Stimulated activated effector memory CD8-positive, alpha-beta T cell treated with anti-CD3 and anti-CD28 coated beads, Interleukin-12 subunit alpha, Interleukin-12 subunit beta, amount 100 ng/mL, for 72 hours (primary cell): ENCODE results near the gene CDKN2B.

ENCODE experiments used
- ATAC-seq: fragments of 150-1000 bp; cut with Tn5 transposase; 2 replicates; pipeline ENCODE4 v1.10.0; 2021
- DNase-seq, 2 donors: peaks; one replicate each; pipeline ENCODE4 v3.0.0; 2021 to 2022; ENCODE audit warnings: low spot score in 2 of 2
- H3K27ac Mint-ChIP-seq: one replicate; pipeline ENCODE4 v1.8.0; 2022; ENCODE audit warnings: mild to moderate bottlenecking, mixed read lengths
- H3K36me3 Mint-ChIP-seq: one replicate; pipeline ENCODE4 v1.8.0; 2022; ENCODE audit warnings: mild to moderate bottlenecking, mixed read lengths
- H3K4me1 Mint-ChIP-seq: one replicate; pipeline ENCODE4 v1.8.0; 2022; ENCODE audit warnings: mixed read lengths
- H3K4me3 Mint-ChIP-seq: one replicate; pipeline ENCODE4 v1.8.0; 2022; ENCODE audit warnings: mild to moderate bottlenecking, mixed read lengths
- H3K9me3 Mint-ChIP-seq: one replicate; pipeline ENCODE4 v1.8.0; 2022; ENCODE audit warnings: mixed read lengths

CDKN2B gene

DNA sequence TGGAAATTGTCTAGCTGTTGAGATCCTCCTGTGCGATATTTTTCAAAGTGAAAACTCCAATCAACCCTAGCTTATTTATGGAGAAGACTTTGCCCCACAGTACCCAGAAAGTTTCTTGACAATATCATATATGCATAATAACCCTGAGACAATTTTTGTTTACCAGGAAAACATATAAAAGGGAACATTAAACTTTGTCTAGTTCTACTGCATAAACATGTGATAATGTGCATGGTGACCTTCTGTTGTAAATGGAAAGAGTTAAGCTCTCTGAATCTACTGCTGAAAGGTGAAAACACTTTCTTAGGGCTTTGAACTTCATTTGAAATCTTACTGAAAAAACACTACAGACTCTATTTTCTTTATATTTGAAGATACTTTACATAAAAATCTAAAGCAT lies 32.2 kb upstream of the CDKN2B start:
- no peak overlapping the region for H3K27ac Mint-ChIP-seq
- DNase-seq (no peak), ATAC-seq (no peak)
- no peak overlapping the region for H3K4me3 Mint-ChIP-seq
- peaks cover 7% of the 10 kb centered on the region for H3K4me1 Mint-ChIP-seq
- no peaks in the 10 kb centered on the region for H3K36me3 Mint-ChIP-seq
- no peaks in the 10 kb centered on the region for H3K9me3 Mint-ChIP-seq

DNA sequence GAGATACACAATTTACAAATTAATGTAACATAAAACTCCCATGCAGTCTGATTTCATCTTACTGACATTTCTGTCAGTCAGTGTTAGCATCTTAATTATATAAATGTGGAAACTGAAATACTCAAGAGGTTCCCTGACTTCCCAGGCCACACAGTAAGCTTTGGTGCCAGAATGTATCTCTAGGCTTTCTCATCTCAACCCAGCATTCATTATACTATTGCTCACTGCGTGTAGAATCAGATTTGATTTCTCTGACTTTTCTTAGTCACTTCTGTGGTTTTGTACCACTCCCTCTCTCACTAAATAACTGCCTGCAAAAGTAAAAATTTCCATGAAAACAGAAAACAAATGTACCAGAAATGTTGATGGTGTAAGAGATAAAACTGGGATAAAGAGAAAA lies 31.7 kb upstream of the CDKN2B start:
- Mint-ChIP-seq H3K4me3 (no peak overlapping the region), H3K27ac (peak overlapping the region; percentile 6), H3K4me1 (peaks cover 7% of the 10 kb centered on the region), H3K9me3 (no peaks in the 10 kb centered on the region), H3K36me3 (no peaks in the 10 kb centered on the region)
- ATAC-seq (peak; percentile 92), DNase-seq (no peak)

- Mint-ChIP-seq H3K36me3 (no peaks in the 10 kb centered on the region), H3K9me3 (no peaks in the 10 kb centered on the region), H3K4me3 (no peak overlapping the region), H3K27ac (no peak overlapping the region), H3K4me1 (peaks cover 7% of the 10 kb centered on the region)
- DNase-seq = no peak
- no peak for ATAC-seq
Observed at GRCh38 chr9:22039258-22039657, 30.2 kb upstream of the CDKN2B start.

- Mint-ChIP-seq H3K27ac (no peak overlapping the region), H3K4me3 (no peak overlapping the region), H3K9me3 (no peaks in the 10 kb centered on the region), H3K4me1 (peaks cover 7% of the 10 kb centered on the region), H3K36me3 (no peaks in the 10 kb centered on the region)
- DNase-seq (no peak), ATAC-seq (no peak)
Observed at GRCh38 chr9:22037954-22038690, 29.0 kb upstream of the CDKN2B start.

- no peaks in the 10 kb centered on the region for H3K36me3 Mint-ChIP-seq
- H3K4me1 Mint-ChIP-seq = peaks cover 7% of the 10 kb centered on the region
- no peak overlapping the region for H3K4me3 Mint-ChIP-seq
- H3K9me3 Mint-ChIP-seq = no peaks in the 10 kb centered on the region
- H3K27ac Mint-ChIP-seq = no peak overlapping the region
- ATAC-seq (no peak), DNase-seq (no peak)
Observed at GRCh38 chr9:22036866-22037626, 27.9 kb upstream of the CDKN2B start.

DNA sequence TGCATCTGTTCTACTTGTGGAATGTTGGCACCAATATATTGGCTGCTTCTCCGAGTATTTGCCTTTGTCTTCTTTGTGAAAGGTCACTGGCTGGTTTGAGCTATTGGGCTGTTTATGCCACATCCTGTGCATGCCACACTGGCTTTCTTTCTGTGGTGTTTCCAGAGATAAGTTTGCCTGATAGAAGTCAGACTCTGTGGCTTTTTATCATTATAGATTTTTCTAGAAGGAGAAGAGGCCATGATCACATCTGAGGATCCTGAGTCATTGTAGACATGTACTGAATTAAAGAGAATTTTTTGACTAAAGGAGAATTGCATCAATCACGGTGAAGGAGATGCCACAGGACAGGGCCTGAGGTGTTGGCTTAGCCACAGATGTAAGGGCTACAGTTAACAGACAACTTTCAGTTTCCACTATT lies 26.5 kb upstream of the CDKN2B start:
- Mint-ChIP-seq H3K27ac (no peak overlapping the region), H3K36me3 (no peaks in the 10 kb centered on the region), H3K4me1 (peaks cover under 1% of the 10 kb centered on the region), H3K4me3 (no peak overlapping the region), H3K9me3 (no peaks in the 10 kb centered on the region)
- DNase-seq (no peak), ATAC-seq (peak; percentile 77)

DNA sequence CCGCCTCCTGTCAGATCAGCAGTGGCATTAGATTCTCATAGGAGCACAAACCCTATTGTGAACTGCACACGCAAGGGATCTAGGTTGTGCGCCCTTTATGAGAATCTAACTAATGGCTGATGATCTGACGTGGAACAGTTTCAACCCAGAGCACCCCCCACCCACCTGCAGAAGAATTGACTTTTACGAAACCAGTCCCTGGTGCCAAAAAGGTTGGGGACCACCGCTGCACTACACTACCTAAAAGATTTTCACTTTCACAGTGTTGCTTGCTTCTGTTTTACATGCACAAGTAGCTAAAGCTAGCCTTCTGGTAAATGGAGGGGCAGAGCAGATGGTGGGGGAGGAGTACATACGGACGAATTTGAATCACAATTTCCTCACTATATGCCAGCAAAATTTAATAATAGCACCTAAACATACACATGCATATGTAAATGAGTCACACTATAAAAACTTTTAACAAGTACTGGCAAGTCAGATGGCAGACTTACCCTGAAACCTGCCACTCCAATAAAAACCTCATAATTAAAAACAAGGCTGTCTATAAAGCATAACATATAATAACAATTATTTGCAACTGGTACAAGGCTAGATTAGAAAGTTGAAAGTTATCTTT lies 24.0 kb upstream of the CDKN2B start:
- no peaks in the 10 kb centered on the region for H3K9me3 Mint-ChIP-seq
- H3K27ac Mint-ChIP-seq = no peak overlapping the region
- no peak for DNase-seq
- H3K4me3 Mint-ChIP-seq = no peak overlapping the region
- ATAC-seq = no peak
- H3K4me1 Mint-ChIP-seq = no peaks in the 10 kb centered on the region
- H3K36me3 Mint-ChIP-seq = no peaks in the 10 kb centered on the region

GRCh38 chr9:22031655-22032411 lies 22.7 kb upstream of the CDKN2B start:
- Mint-ChIP-seq H3K4me3 (no peak overlapping the region), H3K9me3 (no peaks in the 10 kb centered on the region), H3K27ac (no peak overlapping the region), H3K4me1 (no peaks in the 10 kb centered on the region), H3K36me3 (no peaks in the 10 kb centered on the region)
- DNase-seq (no peak), ATAC-seq (peak; percentile 72)

DNA sequence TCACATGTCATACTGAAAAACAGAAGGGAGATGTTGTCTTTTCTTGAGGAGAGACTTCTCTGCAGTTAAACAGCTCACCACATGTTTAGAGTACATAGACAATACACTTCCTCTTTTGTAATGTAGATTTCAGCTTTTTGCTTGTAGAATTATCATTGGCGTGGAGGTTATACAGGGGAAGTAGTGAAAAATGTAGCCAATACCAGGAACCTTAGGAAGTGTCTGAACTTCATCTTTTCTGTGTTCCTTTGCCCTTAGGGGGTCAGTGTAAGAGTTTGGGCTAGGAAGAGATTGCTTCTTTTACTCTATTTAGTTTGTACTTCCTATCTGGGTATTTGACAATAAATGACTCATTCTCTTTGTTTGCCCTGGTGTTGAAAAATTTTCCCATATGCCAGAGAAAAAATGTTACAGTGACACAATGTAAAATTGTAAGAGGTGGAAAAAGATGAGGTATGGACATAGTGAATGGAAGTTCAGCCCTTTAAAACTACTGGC lies 21.0 kb upstream of the CDKN2B start:
- ATAC-seq = no peak
- Mint-ChIP-seq H3K9me3 (no peaks in the 10 kb centered on the region), H3K4me1 (no peaks in the 10 kb centered on the region), H3K27ac (no peak overlapping the region), H3K36me3 (no peaks in the 10 kb centered on the region), H3K4me3 (no peak overlapping the region)
- DNase-seq = no peak

- DNase-seq (no peak), ATAC-seq (no peak)
- Mint-ChIP-seq H3K27ac (no peak overlapping the region), H3K4me3 (no peak overlapping the region), H3K36me3 (no peaks in the 10 kb centered on the region), H3K9me3 (no peaks in the 10 kb centered on the region), H3K4me1 (no peaks in the 10 kb centered on the region)
Observed at GRCh38 chr9:22029231-22029630, 20.1 kb upstream of the CDKN2B start.

GRCh38 chr9:22028394-22028793 lies 19.3 kb upstream of the CDKN2B start:
- Mint-ChIP-seq H3K9me3 (no peaks in the 10 kb centered on the region), H3K4me3 (no peak overlapping the region), H3K27ac (no peak overlapping the region), H3K4me1 (no peaks in the 10 kb centered on the region), H3K36me3 (no peaks in the 10 kb centered on the region)
- DNase-seq = no peak
- ATAC-seq = peak; percentile 62

DNA sequence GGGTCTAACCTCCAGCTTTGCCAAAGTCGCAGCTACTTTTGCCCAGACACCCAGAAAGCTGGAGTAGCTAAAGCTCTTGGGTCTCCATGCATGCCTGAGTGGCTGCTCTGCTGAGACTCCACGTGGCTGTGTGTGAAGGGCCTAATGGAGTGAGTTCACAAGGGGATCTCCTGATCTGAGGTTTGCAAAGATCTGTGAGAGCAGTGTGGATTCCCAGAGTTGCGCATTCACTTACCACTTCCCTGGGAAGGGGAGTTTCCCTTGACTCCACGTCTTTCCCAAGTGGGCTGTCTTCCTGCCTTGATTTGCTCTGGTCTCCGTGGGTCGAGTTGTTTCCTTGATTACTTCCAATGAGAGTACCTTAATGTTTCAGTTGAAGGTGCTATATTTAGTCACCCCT lies 17.6 kb upstream of the CDKN2B start:
- ATAC-seq (no peak), DNase-seq (no peak)
- H3K4me3 Mint-ChIP-seq = no peak overlapping the region
- H3K27ac Mint-ChIP-seq = no peak overlapping the region
- H3K9me3 Mint-ChIP-seq = no peaks in the 10 kb centered on the region
- H3K36me3 Mint-ChIP-seq = no peaks in the 10 kb centered on the region
- H3K4me1 Mint-ChIP-seq = peaks cover 4% of the 10 kb centered on the region

GRCh38 chr9:22022396-22022795 lies 13.3 kb upstream of the CDKN2B start:
- Mint-ChIP-seq H3K36me3 (no peaks in the 10 kb centered on the region), H3K27ac (no peak overlapping the region), H3K9me3 (no peaks in the 10 kb centered on the region), H3K4me3 (no peak overlapping the region), H3K4me1 (peaks cover 6% of the 10 kb centered on the region)
- DNase-seq (no peak), ATAC-seq (no peak)

DNA sequence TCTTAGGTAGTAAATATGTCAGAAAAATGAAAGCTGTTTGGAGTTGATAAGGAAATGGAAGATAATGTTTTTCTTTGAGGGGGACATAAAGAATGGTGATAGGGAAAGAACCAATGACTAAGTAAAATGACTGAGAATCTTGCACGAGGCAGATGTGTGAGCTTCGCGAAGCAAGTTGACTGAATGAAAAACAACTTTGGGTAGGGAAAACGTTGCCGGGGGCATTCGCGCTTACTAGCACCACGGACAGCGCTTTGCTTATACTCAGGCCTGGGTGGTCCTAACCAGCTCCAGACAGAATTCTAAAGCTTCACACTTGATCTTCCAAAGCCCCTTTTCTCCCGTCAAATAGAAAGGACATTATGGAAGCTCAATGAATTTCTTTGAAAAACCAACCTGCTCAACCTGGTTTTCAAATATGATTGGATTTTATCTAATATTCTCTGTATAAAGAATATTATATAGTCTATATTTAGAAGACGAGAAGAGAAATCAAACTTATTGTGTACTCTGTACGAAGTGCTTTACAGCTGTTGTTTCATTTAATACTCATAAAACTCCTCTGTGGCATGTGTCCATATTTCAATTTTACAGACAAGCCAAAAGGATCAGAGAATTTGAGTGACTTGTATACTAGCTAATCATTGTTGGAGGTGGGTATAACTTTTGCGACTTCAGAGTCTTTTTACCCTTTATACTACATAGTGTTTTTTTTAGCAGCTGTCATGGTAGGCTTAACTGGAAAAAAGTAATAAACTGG lies 1.9 kb upstream of the CDKN2B start:
- DNase-seq (no peak), ATAC-seq (no peak)
- no peak overlapping the region for H3K27ac Mint-ChIP-seq
- no peaks in the 10 kb centered on the region for H3K36me3 Mint-ChIP-seq
- H3K4me3 Mint-ChIP-seq = no peak overlapping the region
- H3K4me1 Mint-ChIP-seq = peaks cover 7% of the 10 kb centered on the region
- H3K9me3 Mint-ChIP-seq = no peaks in the 10 kb centered on the region

DNA sequence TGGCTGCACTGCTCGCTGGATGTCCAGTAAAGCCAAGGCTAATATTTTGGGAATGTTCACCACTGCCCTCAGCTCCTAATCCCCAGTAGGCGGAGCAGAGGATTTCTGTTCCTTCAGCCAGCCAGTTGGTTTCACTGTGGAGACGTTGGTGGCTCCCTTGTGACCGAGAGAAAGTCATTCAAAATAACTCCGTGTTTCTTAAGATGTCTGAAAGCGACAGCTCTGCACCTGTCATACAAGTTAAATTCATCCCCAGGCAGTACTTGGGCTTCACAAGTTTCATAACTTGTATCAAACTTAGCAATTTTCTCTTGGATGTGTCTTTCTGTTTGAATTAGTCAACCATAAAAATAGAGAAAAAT lies 382 bp upstream of the CDKN2B start:
- DNase-seq = no peak
- Mint-ChIP-seq H3K4me1 (peaks cover 15% of the 10 kb centered on the region), H3K4me3 (peak overlapping the region; percentile 92), H3K36me3 (peaks cover 7% of the 10 kb centered on the region), H3K9me3 (no peaks in the 10 kb centered on the region), H3K27ac (no peak overlapping the region)
- peak; percentile 29 for ATAC-seq
